Brain microvascular endothelial cell (primary cell): ENCODE measurements around the gene POLR2H.

Experiments used
- DNase-seq: peaks from one replicate; pipeline ENCODE4 v3.0.0-alpha.2; 2020
- H3K27ac ChIP-seq: fragments of 250-450 bp; sonication (Bioruptor Pico); 2 replicates; pipeline ENCODE4 v1.5.1; 2020; ENCODE audit warnings: mild to moderate bottlenecking, moderate library complexity
- H3K27me3 ChIP-seq: fragments of 250-450 bp; sonication (Bioruptor Pico); replicated peaks from 2 replicates; pipeline ENCODE4 v1.5.1; 2020; ENCODE audit warnings: mild to moderate bottlenecking
- H3K36me3 ChIP-seq: fragments of 250-450 bp; sonication (Bioruptor Pico); replicated peaks from 2 replicates; pipeline ENCODE4 v1.5.1; 2020; ENCODE audit warnings: mild to moderate bottlenecking
- H3K4me3 ChIP-seq: 2 replicates; pipeline ENCODE4 v1.5.1; 2011; ENCODE audit warnings: low read depth, mild to moderate bottlenecking, control low read depth, low read length, moderate library complexity
- CTCF ChIP-seq: IDR thresholded peaks from 2 replicates; pipeline ENCODE4 v1.5.1; 2011; ENCODE audit warnings: low read depth, mild to moderate bottlenecking, moderate library complexity, low read length, control low read depth, inconsistent platforms; ENCODE audit errors: missing control alignments
- in situ Hi-C: cut with HindIII; loops from 2 replicates; pipeline ENCODE4 v1.10.0; 2017; ENCODE audit warnings: low sequenced_read_pairs, low pct_ligation_motif_present

Gene POLR2H

GRCh38 chr3:184382326-184383032 lies 21.0 kb downstream of the POLR2H start:
- H3K36me3 ChIP-seq: no peaks in the 10 kb centered on the region
- TF ChIP-seq CTCF: no peak
- H3K27ac ChIP-seq: no peak overlapping the region
- no peak for DNase-seq
- in situ Hi-C loops: no loop called here
- H3K4me3 ChIP-seq: no peak overlapping the region
- peaks cover 38% of the 10 kb centered on the region for H3K27me3 ChIP-seq

GRCh38 chr3:184383033-184383740 lies 21.7 kb downstream of the POLR2H start:
- TF ChIP-seq CTCF: no peak
- H3K27me3 ChIP-seq: peaks cover 34% of the 10 kb centered on the region
- no peaks in the 10 kb centered on the region for H3K36me3 ChIP-seq
- no peak for DNase-seq
- H3K27ac ChIP-seq: no peak overlapping the region
- in situ Hi-C loops: no loop called here
- H3K4me3 ChIP-seq: no peak overlapping the region

DNA sequence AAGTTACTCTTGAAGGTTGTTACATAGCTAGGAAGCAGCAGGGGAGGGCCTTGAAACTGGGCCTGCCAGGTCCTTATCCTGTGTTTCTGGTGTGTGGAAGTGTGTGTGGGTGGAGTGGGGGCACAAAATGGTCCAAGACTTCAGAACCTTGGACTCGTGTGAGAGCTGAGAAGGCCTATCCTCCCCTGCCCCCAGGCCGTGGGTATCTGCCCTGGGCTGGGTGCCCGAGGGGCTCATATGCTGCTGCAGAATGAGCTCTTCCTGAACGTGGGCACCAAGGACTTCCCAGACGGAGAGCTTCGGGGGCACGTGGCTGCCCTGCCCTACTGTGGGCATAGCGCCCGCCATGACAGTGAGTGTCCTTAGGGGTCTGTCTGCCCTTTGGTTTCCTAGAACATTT lies 22.8 kb downstream of the POLR2H start:
- no peak for TF ChIP-seq CTCF

GRCh38 chr3:184384856-184385422 lies 23.4 kb downstream of the POLR2H start:
- DNase-seq: no peak
- H3K27ac ChIP-seq: no peak overlapping the region
- H3K4me3 ChIP-seq: no peak overlapping the region
- peaks cover 28% of the 10 kb centered on the region for H3K27me3 ChIP-seq
- H3K36me3 ChIP-seq: no peaks in the 10 kb centered on the region
- no peak for TF ChIP-seq CTCF
- in situ Hi-C loops: no loop called here

More for the DNA sequence above, 22.8 kb downstream of the POLR2H start:
- in situ Hi-C loops: no loop called here
- no peak overlapping the region for H3K4me3 ChIP-seq
- DNase-seq: no peak
- no peaks in the 10 kb centered on the region for H3K36me3 ChIP-seq
- no peak overlapping the region for H3K27ac ChIP-seq
- peaks cover 29% of the 10 kb centered on the region for H3K27me3 ChIP-seq

DNA sequence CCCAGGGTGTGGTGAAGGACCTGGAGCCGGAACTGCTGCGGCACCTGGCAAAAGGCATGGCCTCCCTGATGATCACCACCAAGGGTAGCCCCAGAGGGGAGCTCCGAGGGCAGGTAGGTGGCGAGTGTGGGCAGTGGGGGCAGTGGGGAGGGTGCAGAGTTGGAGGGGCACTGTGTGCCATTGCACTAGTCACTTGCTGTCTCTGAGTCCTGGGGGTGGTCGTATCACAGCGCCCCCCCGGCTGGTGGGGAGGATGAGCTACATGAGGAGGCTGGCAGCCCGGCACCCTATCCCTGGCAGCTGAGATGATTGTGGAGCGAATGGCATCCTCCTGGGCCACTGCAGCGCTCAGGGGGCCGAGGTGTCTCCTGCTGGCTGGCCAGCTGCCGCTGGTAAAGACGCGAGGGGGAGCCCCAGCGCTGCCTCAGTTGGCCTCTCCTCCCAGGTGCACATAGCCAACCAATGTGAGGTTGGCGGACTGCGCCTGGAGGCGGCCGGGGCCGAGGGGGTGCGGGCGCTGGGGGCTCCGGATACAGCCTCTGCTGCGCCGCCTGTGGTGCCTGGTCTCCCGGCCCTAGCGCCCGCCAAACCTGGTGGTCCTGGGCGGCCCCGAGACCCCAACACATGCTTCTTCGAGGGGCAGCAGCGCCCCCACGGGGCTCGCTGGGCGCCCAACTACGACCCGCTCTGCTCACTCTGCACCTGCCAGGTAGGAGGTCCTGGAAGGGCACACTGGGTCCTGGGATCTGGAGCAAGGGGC lies 24.7 kb downstream of the POLR2H start:
- DNase-seq: no peak
- H3K4me3 ChIP-seq: no peak overlapping the region
- no peaks in the 10 kb centered on the region for H3K36me3 ChIP-seq
- no peak overlapping the region for H3K27ac ChIP-seq
- no peak for TF ChIP-seq CTCF
- peaks cover 17% of the 10 kb centered on the region for H3K27me3 ChIP-seq
- in situ Hi-C loops: no loop called here
